Stimulated activated naive B cell treated with anti-CD40 and anti-IgM and Interleukin-4, amounts not matched to agents 10 μg/mL and 1 μg/mL and 100 μg/mL, for 72 hours (primary cell): ENCODE measurements around the gene ABCF3.
"Not testable (repeated sequence)": the region's sequence is repeated elsewhere in the genome, so short reads cannot be mapped to it uniquely, and the experiment has no call there.

Source experiments
- ATAC-seq, 2 donors: fragments of 150-1000 bp; cut with Tn5 transposase; replicated peaks; 2 replicates each; pipeline ENCODE4 v1.10.0; 2021; ENCODE audit warnings: moderate library complexity in 1 of 2
- DNase-seq: peaks from one replicate; pipeline ENCODE4 v3.0.0; 2021
- H3K27ac Mint-ChIP-seq: one replicate; pipeline ENCODE4 v1.8.0; 2022; ENCODE audit warnings: mild to moderate bottlenecking, mixed read lengths
- H3K27me3 Mint-ChIP-seq, 2 donors: one replicate each; pipeline ENCODE4 v1.8.0; 2022; ENCODE audit warnings: mixed read lengths in 2 of 2
- H3K36me3 Mint-ChIP-seq, 2 donors: one replicate each; pipeline ENCODE4 v1.8.0; 2022; ENCODE audit warnings: mixed read lengths in 2 of 2, mild to moderate bottlenecking in 1 of 2
- H3K4me1 Mint-ChIP-seq, 2 donors: one replicate each; pipeline ENCODE4 v1.8.0; 2022; ENCODE audit warnings: mixed read lengths in 2 of 2, mild to moderate bottlenecking in 1 of 2
- H3K4me3 Mint-ChIP-seq, 2 donors: one replicate each; pipeline ENCODE4 v1.8.0; 2022; ENCODE audit warnings: mild to moderate bottlenecking in 2 of 2, mixed read lengths in 2 of 2, moderate library complexity in 1 of 2
- H3K9me3 Mint-ChIP-seq, 2 donors: one replicate each; pipeline ENCODE4 v1.8.0; 2022; ENCODE audit warnings: mixed read lengths in 2 of 2, mild to moderate bottlenecking in 1 of 2

ABCF3 gene

GRCh38 chr3:184156522-184156955 lies 29.5 kb upstream of the ABCF3 start:
- Mint-ChIP-seq H3K27ac (peak overlapping the region; percentile 94), H3K4me1 (peaks cover 14 to 34% of the 10 kb centered on the region in 2 donors)

GRCh38 chr3:184157206-184157605 lies 28.8 kb upstream of the ABCF3 start:
- Mint-ChIP-seq H3K4me3 (peak overlapping the region; percentile 90 to 97), H3K4me1 (peaks cover 15 to 36% of the 10 kb centered on the region in 2 donors), H3K27me3 (no peaks in the 10 kb centered on the region), H3K9me3 (no peaks in the 10 kb centered on the region), H3K36me3 (peaks cover 11 to 13% of the 10 kb centered on the region in 2 donors), H3K27ac (peak overlapping the region; percentile 94)
- no peak for ATAC-seq
- no peak for DNase-seq

More at GRCh38 chr3:184156522-184156955, 29.5 kb upstream of the ABCF3 start:
- Mint-ChIP-seq H3K4me3 (peak overlapping the region; percentile 90 to 97), H3K36me3 (peaks cover 9 to 10% of the 10 kb centered on the region in 2 donors), H3K9me3 (no peaks in the 10 kb centered on the region), H3K27me3 (no peaks in the 10 kb centered on the region)
- ATAC-seq (peak; percentile 29 to 30), DNase-seq (no peak)

- no peak overlapping the region for H3K4me3 Mint-ChIP-seq
- DNase-seq (no peak), ATAC-seq (no peak)
- peaks cover 15 to 18% of the 10 kb centered on the region in 2 donors for H3K36me3 Mint-ChIP-seq
- H3K27ac Mint-ChIP-seq: no peak overlapping the region
- H3K9me3 Mint-ChIP-seq: no peaks in the 10 kb centered on the region
- H3K27me3 Mint-ChIP-seq: no peaks in the 10 kb centered on the region
- peaks cover 17 to 36% of the 10 kb centered on the region in 2 donors for H3K4me1 Mint-ChIP-seq
Observed at GRCh38 chr3:184158404-184158803, 27.6 kb upstream of the ABCF3 start.

DNA sequence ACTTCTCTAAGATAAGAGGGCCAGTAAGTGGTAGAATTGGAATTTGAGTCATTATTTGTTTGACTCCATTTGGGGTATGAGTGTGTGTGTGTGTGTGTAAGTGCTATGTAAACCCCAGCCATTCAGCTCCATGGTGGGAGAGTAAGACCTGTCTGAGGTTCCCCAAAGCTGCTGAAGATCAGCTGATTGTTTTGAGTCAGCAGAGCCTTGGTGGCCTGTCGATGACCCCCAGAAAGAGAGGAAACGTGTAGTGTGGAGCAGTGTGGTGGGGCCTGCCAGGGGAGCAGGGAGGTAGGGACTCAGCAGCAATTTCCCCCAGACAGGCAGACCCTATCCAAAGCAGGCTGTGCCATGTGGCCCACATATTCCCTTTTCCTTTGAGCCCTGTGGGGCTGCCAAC lies 25.5 kb upstream of the ABCF3 start:
- DNase-seq (no peak), ATAC-seq (no peak)
- Mint-ChIP-seq H3K27ac (no peak overlapping the region), H3K4me1 (peaks cover 20 to 36% of the 10 kb centered on the region in 2 donors), H3K27me3 (no peaks in the 10 kb centered on the region), H3K36me3 (peaks cover 28 to 35% of the 10 kb centered on the region in 2 donors), H3K9me3 (no peaks in the 10 kb centered on the region), H3K4me3 (no peak overlapping the region)

DNA sequence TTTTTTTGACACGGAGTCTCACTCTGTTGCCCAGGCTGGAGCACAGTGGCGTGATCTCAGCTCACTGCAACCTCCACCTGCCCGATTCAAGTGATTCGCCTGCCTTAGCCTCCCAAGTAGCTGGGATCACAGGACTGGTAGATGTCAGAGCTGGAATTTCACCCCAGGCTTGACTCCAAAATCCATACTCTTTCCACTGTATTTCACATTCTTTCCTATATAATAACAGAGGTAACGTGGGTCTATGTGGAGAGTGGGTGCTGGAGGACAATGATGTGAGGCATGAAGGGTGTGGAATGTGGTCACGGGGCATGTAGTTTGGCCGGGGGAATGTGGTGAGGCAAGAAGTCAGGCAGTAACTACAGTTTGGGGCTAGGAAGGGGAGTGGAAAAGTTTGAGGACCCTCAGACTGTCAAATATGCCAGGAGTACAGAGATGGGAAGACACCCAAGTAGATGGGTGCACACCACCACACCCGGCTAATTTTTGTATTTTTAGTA lies 23.4 kb upstream of the ABCF3 start:
- not testable (repeated sequence) for H3K4me3 Mint-ChIP-seq, H3K27ac Mint-ChIP-seq, H3K27me3 Mint-ChIP-seq, DNase-seq, ATAC-seq, H3K9me3 Mint-ChIP-seq
- peaks cover 33 to 46% of the 10 kb centered on the region in 2 donors for H3K36me3 Mint-ChIP-seq
- H3K4me1 Mint-ChIP-seq: peaks cover 14 to 20% of the 10 kb centered on the region in 2 donors

DNA sequence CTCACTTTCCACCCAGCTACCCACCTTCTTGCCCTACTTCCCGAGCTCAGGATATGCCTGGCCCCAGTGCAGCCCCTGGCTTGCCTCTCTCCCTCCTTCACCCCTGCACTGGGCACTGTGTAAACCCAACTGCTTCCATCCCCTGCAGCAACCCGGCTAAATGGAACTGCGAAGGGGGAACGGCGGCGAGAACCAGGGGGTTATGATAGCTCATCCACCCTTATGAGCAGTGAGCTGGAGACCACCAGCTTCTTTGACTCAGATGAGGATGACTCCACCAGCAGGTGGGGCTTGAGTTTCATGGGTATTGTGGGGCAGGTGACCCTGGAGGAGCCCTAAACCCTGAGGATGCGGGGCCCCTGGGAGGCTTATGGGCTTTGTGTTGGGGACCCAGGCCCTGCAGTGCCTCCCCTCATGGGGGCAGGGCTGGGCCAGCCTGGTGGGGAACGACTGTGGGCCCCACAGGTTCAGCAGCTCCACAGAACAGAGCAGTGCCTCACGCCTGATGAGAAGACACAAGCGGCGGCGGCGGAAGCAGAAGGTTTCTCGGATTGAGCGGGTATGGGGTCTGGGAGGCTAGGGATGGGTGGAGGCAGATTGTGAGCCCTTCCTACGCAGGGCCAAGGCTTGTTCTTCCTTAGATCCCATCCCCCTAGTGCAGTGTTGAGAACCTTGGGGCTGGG lies 21.2 kb upstream of the ABCF3 start:
- Mint-ChIP-seq H3K27ac (no peak overlapping the region), H3K36me3 (peaks cover 36 to 55% of the 10 kb centered on the region in 2 donors), H3K4me1 (peaks cover 12 to 15% of the 10 kb centered on the region in 2 donors), H3K27me3 (no peaks in the 10 kb centered on the region), H3K9me3 (no peaks in the 10 kb centered on the region), H3K4me3 (no peak overlapping the region)
- ATAC-seq: no peak
- no peak for DNase-seq

- H3K4me3 Mint-ChIP-seq: no peak overlapping the region
- H3K27ac Mint-ChIP-seq: no peak overlapping the region
- ATAC-seq (no peak), DNase-seq (no peak)
- H3K4me1 Mint-ChIP-seq: peaks cover 9 to 10% of the 10 kb centered on the region in 2 donors
- no peaks in the 10 kb centered on the region for H3K27me3 Mint-ChIP-seq
- no peaks in the 10 kb centered on the region for H3K9me3 Mint-ChIP-seq
- peaks cover 32 to 51% of the 10 kb centered on the region in 2 donors for H3K36me3 Mint-ChIP-seq
Observed at GRCh38 chr3:184165543-184165942, 20.5 kb upstream of the ABCF3 start.

GRCh38 chr3:184166671-184167070 lies 19.3 kb upstream of the ABCF3 start:
- no peak for ATAC-seq
- Mint-ChIP-seq H3K27me3 (no peaks in the 10 kb centered on the region), H3K9me3 (no peaks in the 10 kb centered on the region), H3K4me3 (no peak overlapping the region), H3K36me3 (peaks cover 39 to 57% of the 10 kb centered on the region in 2 donors), H3K4me1 (peaks cover 8 to 13% of the 10 kb centered on the region in 2 donors), H3K27ac (peak overlapping the region; percentile 25)
- no peak for DNase-seq

GRCh38 chr3:184167786-184168185 lies 18.2 kb upstream of the ABCF3 start:
- ATAC-seq (no peak), DNase-seq (no peak)
- Mint-ChIP-seq H3K9me3 (no peaks in the 10 kb centered on the region), H3K4me3 (no peak overlapping the region), H3K4me1 (peaks cover 10 to 14% of the 10 kb centered on the region in 2 donors), H3K36me3 (peaks cover 38 to 58% of the 10 kb centered on the region in 2 donors), H3K27me3 (no peaks in the 10 kb centered on the region), H3K27ac (no peak overlapping the region)

DNA sequence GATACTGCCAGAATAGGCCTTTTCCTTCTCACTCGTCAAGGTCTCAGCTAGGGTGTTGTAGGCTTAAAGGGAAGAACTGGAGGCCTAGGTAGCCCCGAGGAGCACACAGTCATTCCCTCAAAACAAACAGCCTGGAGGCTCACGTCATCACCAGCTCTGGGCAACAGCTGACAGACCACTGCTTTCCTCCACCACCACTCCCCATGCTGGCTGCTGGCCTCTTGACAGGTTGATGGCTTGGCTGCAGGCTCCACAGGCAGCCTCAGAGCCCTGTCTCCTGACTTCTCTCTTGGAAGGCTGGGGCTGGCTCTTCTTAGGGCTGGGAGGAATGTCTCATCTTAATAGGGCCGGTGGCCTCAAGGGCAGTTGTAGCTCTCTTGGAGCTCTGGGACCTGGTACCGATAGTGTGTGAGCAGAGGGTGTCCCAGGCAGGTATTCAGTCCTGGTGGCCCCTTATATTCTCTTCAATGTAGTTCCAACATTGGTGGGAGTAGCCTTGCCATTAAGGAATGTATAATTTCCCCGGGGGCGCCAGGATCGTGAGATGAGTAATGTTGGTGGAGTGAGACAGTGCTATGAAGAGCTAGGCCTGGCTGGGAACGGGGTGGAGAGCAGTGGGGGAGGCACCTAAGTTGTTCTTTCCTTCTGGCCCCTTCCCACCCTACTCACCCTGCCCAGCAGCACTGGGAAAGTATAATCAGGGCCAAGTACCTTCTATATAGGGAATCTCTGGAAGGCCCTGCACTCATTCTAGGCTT lies 17.5 kb upstream of the ABCF3 start:
- no peaks in the 10 kb centered on the region for H3K27me3 Mint-ChIP-seq
- peaks cover 10 to 14% of the 10 kb centered on the region in 2 donors for H3K4me1 Mint-ChIP-seq
- H3K9me3 Mint-ChIP-seq: no peaks in the 10 kb centered on the region
- ATAC-seq (no peak), DNase-seq (no peak)
- H3K27ac Mint-ChIP-seq: no peak overlapping the region
- H3K36me3 Mint-ChIP-seq: peaks cover 41 to 62% of the 10 kb centered on the region in 2 donors
- H3K4me3 Mint-ChIP-seq: no peak overlapping the region

DNA sequence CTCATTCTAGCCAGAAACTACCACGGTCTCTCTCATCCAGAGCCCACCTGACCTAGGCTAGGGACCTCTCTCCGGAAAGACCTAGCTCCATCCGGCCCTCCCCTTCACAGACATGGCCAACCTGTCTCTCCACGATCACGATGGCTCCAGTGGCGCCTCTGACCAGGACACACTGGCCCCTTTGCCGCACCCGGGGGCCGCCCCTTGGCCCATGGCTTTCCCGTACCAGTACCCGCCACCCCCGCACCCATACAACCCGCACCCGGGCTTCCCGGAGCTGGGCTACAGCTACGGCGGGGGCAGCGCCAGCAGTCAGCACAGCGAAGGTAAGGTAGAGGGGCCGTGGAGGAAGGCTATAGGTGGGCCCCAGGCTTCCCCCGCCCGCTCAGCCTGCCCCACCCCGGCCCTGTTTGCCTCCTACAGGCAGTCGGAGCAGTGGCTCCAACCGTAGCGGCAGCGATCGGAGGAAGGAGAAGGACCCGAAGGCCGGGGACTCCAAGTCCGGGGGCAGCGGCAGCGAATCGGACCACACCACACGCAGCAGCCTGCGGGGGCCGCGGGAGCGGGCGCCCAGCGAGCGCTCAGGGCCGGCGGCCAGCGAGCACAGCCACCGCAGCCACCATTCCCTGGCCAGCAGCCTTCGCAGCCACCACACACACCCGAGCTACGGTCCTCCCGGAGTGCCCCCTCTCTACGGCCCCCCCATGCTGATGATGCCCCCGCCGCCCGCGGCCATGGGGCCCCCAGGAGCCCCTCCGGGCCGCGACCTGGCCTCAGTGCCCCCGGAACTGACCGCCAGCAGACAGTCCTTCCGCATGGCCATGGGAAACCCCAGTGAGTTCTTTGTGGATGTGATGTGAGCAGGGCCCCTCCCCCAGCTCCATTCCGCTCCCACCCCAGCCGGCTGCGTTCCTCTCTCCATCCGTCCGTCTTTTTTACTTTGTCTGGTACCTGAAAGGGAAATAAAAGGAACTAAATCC lies 15.8 kb upstream of the ABCF3 start:
- Mint-ChIP-seq H3K9me3 (no peaks in the 10 kb centered on the region), H3K4me1 (peaks cover 13 to 15% of the 10 kb centered on the region in 2 donors), H3K4me3 (no peak overlapping the region), H3K36me3 (peaks cover 29 to 49% of the 10 kb centered on the region in 2 donors), H3K27ac (no peak overlapping the region), H3K27me3 (no peaks in the 10 kb centered on the region)
- no peak for ATAC-seq
- DNase-seq: no peak

DNA sequence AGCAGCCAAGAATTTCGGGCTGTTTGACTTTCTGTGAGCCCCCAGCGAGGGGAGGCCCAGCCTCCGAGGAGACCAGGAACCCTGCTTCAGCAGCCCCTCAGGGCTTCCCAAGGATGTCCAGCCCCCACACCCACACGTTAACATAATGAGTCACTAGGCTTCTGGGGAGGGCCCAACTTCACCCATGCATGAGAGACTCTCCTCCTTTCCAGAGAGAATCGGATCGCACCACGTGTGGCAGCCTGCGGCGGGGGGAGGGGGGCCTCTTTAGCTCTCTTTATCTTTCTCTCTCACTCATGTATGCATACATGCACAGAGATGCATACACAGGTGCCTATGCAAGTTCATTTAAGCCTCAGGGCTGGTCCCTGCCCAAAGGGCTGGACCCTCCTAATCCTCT lies 14.4 kb upstream of the ABCF3 start:
- Mint-ChIP-seq H3K27ac (peak overlapping the region; percentile 80), H3K4me1 (peaks cover 23 to 29% of the 10 kb centered on the region in 2 donors), H3K9me3 (no peaks in the 10 kb centered on the region), H3K36me3 (peaks cover 32 to 46% of the 10 kb centered on the region in 2 donors), H3K4me3 (no peak overlapping the region), H3K27me3 (no peaks in the 10 kb centered on the region)
- DNase-seq: no peak
- ATAC-seq: no peak

GRCh38 chr3:184172681-184173373 lies 13.2 kb upstream of the ABCF3 start:
- ATAC-seq (no peak), DNase-seq (no peak)
- H3K4me3 Mint-ChIP-seq: no peak overlapping the region
- H3K27ac Mint-ChIP-seq: no peak overlapping the region
- no peaks in the 10 kb centered on the region for H3K9me3 Mint-ChIP-seq
- H3K27me3 Mint-ChIP-seq: no peaks in the 10 kb centered on the region
- peaks cover 29 to 41% of the 10 kb centered on the region in 2 donors for H3K4me1 Mint-ChIP-seq
- peaks cover 34 to 51% of the 10 kb centered on the region in 2 donors for H3K36me3 Mint-ChIP-seq
